Stimulated activated CD4-positive, alpha-beta T cell treated with anti-CD3 and anti-CD28 coated beads, Interleukin-15, amount 100 ng/mL, for 24 hours (primary cell): ENCODE data around the gene BPGM.
"Not testable (repeated sequence)": the region's sequence is repeated elsewhere in the genome, so short reads cannot be mapped to it uniquely, and the experiment has no call there.

Experiments used
- DNase-seq: peaks from one replicate; pipeline ENCODE4 v3.0.0-alpha.2; 2020

Gene BPGM

DNA sequence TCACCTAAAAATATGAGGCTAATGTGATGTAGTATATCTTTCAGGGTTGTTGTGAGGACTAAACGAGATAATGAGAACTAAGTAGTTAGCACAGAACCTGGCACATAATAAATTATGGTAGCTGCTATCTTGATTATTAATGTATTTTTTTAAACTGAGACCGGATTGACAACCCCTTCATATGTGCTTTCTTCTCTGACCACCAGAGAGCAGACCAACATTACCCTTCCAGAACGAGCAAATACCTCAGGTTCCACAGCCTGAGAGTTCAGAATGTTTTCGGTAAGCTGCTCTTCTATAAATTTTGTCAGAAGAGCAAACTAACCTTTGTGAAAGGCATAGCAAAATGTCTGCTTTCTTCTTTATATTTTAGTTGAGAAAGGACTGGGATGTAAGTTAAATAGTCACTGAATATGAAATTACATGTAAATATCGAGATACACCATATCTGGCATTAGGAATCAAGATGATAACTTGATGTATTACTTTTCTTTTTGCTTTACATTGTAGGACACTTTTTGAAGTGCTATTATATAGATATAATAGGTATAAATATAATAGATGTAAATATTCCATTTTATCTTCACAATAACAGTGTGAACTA lies 13.6 kb upstream of the BPGM start:
- peak; percentile 8 for DNase-seq

GRCh38 chr7:134636008-134636449 lies 10.6 kb upstream of the BPGM start:
- DNase-seq = no peak

- DNase-seq = no peak
Observed at GRCh38 chr7:134637441-134637840, 9.2 kb upstream of the BPGM start.

DNA sequence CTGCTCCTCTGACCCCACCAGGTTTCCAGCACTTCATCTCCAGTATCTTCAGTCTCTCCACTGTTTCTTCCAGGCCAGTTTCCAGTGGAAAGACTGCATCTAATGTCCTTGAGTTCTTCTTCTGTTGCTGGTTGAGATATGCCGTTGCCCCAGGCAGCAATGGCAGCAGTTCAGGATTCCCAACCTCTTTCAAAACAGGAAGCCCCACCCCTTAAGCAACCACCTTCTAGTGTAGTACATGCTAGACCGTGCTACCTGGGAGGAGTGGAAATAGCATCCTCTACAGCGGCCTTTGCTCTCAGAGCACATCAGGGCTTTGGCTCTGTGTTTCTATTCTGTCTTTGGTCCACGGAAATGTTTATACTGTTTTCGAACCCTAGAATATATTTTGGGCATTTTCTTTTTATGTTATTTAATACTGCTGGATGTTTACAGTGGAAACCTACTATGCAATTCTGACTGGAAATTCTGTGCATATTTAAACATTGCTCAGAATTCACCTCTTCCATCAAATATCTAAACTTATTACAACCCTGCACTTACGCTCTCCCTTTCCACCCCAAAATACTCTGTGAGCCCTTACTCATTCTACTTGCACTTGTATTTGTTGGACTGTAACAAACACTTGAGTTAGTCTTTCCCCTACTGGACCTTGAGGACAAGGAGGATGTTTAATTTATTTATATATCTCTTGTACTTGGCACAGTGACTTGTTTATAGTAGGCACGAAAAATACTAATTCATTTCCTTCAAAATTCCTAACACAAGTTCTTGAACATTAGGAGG lies 8.5 kb upstream of the BPGM start:
- DNase-seq = peak; percentile 6

- DNase-seq = no peak
Observed at GRCh38 chr7:134639061-134639460, 7.6 kb upstream of the BPGM start.

- no peak for DNase-seq
Observed at GRCh38 chr7:134639683-134640279, 6.9 kb upstream of the BPGM start.

GRCh38 chr7:134640842-134641715 lies 5.6 kb upstream of the BPGM start:
- DNase-seq = no peak

GRCh38 chr7:134641981-134642380 lies 4.7 kb upstream of the BPGM start:
- DNase-seq = not testable (repeated sequence)

DNA sequence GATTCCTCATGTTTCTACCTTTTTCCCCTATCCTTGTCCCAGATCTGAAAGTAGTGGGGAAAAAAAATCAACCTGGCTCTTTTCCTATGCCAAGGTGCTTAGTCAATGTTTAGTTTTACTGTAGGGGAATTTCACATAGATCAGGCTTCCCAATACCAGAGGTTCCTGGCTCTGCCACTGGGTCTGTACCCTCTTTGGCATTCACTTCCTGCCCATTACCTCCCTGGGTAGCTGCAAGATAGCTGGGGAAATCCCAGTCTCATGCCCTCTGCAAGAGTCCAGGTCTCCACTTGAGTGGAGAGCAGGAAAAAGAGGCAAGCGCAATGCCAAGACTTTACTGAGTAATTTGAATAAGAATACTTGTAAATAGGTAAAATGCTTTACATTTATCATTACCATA lies 3.5 kb upstream of the BPGM start:
- no peak for DNase-seq

DNA sequence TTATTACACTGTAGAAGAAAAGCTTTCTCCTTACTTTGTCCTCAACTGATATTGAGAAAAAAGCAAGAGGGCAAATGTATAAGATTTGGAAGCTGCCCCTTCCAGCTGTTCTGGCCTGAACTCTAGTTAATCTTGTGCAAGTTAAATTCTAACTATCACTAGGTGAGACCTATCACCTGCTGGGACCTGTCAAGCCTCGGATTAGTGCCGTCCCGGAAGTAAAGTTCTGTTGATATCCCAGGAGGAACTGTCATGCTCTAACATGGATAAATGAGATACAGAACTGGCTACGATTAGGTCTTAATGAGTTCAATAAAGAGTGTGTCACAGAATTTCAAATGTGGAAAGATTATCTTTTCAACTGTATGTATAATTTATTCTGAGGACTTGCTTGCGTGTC lies 1.2 kb upstream of the BPGM start:
- DNase-seq = no peak

GRCh38 chr7:134645935-134646334 lies 718 bp upstream of the BPGM start:
- peak; percentile 13 for DNase-seq

DNA sequence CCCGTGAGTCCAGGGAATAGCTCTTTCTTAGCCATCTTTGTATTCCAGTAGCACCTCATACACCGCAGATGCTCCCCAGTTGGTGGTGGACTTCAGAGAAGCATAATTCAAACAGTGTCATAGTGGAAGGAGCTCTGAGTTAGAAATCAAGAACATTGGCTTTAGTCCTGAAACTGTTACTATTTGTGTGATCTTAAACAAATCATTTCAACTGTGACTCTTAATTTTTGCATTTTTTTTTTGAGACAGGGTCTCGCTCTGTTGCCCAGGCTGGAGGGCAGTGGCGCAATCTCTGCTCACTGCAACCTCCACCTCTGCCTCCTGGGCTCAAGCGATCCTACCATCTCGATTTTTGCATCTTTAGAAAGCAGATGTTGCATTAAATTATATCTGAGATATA lies 1.8 kb downstream of the BPGM start:
- DNase-seq = no peak

- no peak for DNase-seq
Observed at GRCh38 chr7:134649226-134649775, 2.6 kb downstream of the BPGM start.

- DNase-seq = no peak
Observed at GRCh38 chr7:134651991-134652390, 5.3 kb downstream of the BPGM start.

DNA sequence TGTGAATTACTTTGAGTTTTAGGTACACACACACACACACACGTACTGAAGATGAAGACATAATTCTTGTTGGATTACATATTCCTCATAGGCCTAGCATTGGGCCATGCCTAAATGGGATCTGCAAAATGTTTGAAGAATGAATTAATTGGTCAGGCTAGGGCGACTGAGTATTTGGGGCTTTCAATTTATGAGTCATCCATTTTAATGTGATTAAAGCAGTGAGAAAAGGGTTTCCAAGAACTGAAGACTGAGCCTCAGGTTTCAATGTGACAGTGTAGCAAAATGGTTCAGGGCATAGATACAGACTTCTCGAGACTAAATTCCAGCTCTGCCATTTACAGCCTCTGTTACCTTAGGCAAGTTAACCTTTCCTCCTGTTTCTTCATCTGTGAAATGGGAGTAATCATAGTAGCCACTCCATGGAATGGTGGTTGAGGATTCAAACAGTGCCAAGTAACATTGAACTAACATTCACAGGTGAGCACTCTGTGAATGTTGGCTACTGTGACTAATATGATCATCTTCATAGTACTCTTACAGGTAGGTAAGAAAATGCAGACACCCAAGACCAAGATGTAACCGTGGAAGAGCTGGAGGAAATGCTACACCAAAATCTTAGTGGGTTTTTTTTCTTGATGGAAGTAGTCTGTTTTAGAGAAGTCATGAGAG lies 7.6 kb downstream of the BPGM start:
- no peak for DNase-seq

DNA sequence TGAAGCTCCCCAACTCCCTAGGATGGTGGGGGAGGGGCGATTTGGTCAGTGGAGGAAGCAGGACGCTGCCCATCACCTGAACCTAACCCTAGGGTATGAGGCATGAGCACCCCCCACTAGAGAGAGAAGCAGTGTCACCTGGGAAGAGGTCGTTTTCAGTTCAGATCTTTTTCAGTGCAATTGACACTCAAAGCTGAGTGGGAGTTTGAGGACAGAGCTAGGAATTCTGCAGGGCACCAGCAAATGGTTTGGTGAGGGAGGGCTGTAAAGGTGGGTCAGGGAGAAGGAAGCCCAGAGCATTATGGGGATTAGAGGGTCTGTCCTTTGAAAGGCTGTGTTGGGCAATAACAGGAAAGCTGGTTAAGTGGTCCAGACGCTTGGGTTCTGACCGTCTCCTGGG lies 10.9 kb downstream of the BPGM start:
- no peak for DNase-seq

- DNase-seq = no peak
Observed at GRCh38 chr7:134660242-134660785, 13.7 kb downstream of the BPGM start.

- DNase-seq = no peak
Observed at GRCh38 chr7:134660961-134661376, 14.3 kb downstream of the BPGM start.

GRCh38 chr7:134662166-134662870 lies 15.7 kb downstream of the BPGM start:
- DNase-seq = no peak

- no peak for DNase-seq
Observed at GRCh38 chr7:134662871-134663205, 16.2 kb downstream of the BPGM start.

DNA sequence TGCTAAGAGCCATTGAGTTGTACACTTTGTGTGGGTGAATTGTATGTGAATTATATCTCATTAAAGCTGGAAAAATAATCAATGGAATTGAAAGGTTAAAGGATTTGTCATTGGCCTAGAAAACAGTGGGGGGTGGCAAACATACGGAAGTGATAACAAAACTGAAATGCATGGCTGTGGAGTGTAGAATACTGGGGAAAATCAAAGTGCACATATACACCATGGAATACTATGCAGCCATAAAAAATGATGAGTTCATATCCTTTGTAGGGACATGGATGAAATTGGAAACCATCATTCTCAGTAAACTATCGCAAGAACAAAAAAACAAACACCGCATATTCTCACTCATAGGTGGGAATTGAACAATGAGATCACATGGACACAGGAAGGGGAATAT lies 18.4 kb downstream of the BPGM start:
- DNase-seq = not testable (repeated sequence)
